GM23248 (cell line): ENCODE data around the gene NOS1AP. TPM values are rescaled to one million over a fixed set of nuclear protein-coding genes. Genes with fewer than 3 reads are reported as not detected.

Source experiments
- DNase-seq: peaks from one replicate; pipeline ENCODE4 v3.0.0-alpha.2; 2015
- H2AFZ ChIP-seq: fragments of 200-600 bp; sonication (generic); 2 replicates; pipeline ENCODE4 v1.6.1; 2016; ENCODE audit warnings: antibody characterized with exemption
- H3F3A ChIP-seq: fragments of 200-600 bp; sonication (generic); 2 replicates; pipeline ENCODE4 v1.6.1; 2016; ENCODE audit warnings: mild to moderate bottlenecking, antibody characterized with exemption, mixed run types; ENCODE audit not compliant: insufficient read depth
- H3K27ac ChIP-seq: fragments of 200-600 bp; sonication (generic); 2 replicates; pipeline ENCODE4 v1.5.1; 2016; ENCODE audit warnings: mild to moderate bottlenecking
- H3K27me3 ChIP-seq: fragments of 200-600 bp; sonication (generic); replicated peaks from 2 replicates; pipeline ENCODE4 v1.6.1; 2016; ENCODE audit warnings: mild to moderate bottlenecking; ENCODE audit not compliant: insufficient read depth
- H3K36me3 ChIP-seq: fragments of 200-600 bp; sonication (generic); 2 replicates; pipeline ENCODE4 v1.6.1; 2016; ENCODE audit warnings: low read depth, mild to moderate bottlenecking
- H3K4me1 ChIP-seq: fragments of 200-600 bp; sonication (generic); 2 replicates; pipeline ENCODE4 v1.6.1; 2016; ENCODE audit warnings: mild to moderate bottlenecking; ENCODE audit not compliant: insufficient read depth
- H3K4me2 ChIP-seq: fragments of 200-600 bp; sonication (generic); one replicate; pipeline ENCODE4 v1.6.1; 2016; ENCODE audit warnings: mild to moderate bottlenecking; ENCODE audit not compliant: unreplicated experiment
- H3K4me3 ChIP-seq: fragments of 200-600 bp; sonication (generic); 2 replicates; pipeline ENCODE4 v1.5.1; 2016; ENCODE audit warnings: mild to moderate bottlenecking
- H3K79me2 ChIP-seq: fragments of 200-600 bp; sonication (generic); 2 replicates; pipeline ENCODE4 v1.6.1; 2016; ENCODE audit warnings: mild to moderate bottlenecking; ENCODE audit not compliant: insufficient read depth
- H3K9ac ChIP-seq: fragments of 200-600 bp; sonication (generic); 2 replicates; pipeline ENCODE4 v1.6.1; 2016; ENCODE audit warnings: mild to moderate bottlenecking
- H3K9me2 ChIP-seq: fragments of 200-600 bp; sonication (generic); 2 replicates; pipeline ENCODE4 v1.6.1; 2016; ENCODE audit warnings: mixed run types, mild to moderate bottlenecking, moderate library complexity; ENCODE audit not compliant: insufficient read depth
- H3K9me3 ChIP-seq: fragments of 200-600 bp; sonication (generic); one replicate; pipeline ENCODE4 v1.6.1; 2017; ENCODE audit warnings: low read depth
- H4K20me1 ChIP-seq: fragments of 200-600 bp; sonication (generic); 2 replicates; pipeline ENCODE4 v1.6.0; 2016; ENCODE audit not compliant: insufficient read depth
- EZH2 ChIP-seq: fragments of 200-600 bp; sonication (generic); IDR thresholded peaks from 2 replicates; pipeline ENCODE4 v1.6.1; 2018; ENCODE audit warnings: antibody characterized with exemption, mild to moderate bottlenecking; ENCODE audit not compliant: insufficient read depth, poor library complexity, severe bottlenecking
- EZH2phosphoT487 ChIP-seq: fragments of 200-600 bp; sonication (generic); IDR thresholded peaks from 2 replicates; pipeline ENCODE4 v1.6.1; 2018; ENCODE audit warnings: antibody characterized with exemption, moderate library complexity, mild to moderate bottlenecking, low read depth; ENCODE audit not compliant: insufficient read depth
- WGBS, 2 experiments: methylation state at CpG; one replicate each; pipeline ENCODE4 v1.1.6; 2015 to 2017; ENCODE audit warnings: low lambda C conversion rate in 2 of 2, low coverage in 1 of 2; ENCODE audit errors: missing lambda C conversion rate in 2 of 2; 5-methylcytosine and 5-hydroxymethylcytosine counted together
- in situ Hi-C: fragments of 300-500 bp; cut with MboI; formaldehyde crosslinking; loops from 2 replicates; pipeline ENCODE4 v1.15.0; 2020
- polyA plus RNA-seq: library from polyadenylated mRNA; unstranded; fragments of >200 nt; fragmentation: Nextera tagmentation; extraction: Ambion mirVana; gene quantifications from 2 replicates; pipeline ENCODE4 v1.2.1, GENCODE V29; 2016
- total RNA-seq: library from RNA; depleted of rRNA; stranded (reverse); fragments of >200 nt; shearing (Covaris generic); gene quantifications from 2 replicates; pipeline ENCODE4 v1.2.3, GENCODE V29; 2014

The NOS1AP gene
- total and polyA plus RNA-seq, 2 experiments from 2014 or later: 0.18 TPM; not detected in 1

GRCh38 chr1:162142968-162143367 is 73.5 kb downstream of the NOS1AP start:
- Histone ChIP-seq H2AFZ (no peak overlapping the region), H3K9me3 (no peaks in the 10 kb centered on the region), H3K27ac (no peak overlapping the region), H3K79me2 (no peaks in the 10 kb centered on the region), H3K9me2 (no peaks in the 10 kb centered on the region), H3K36me3 (no peaks in the 10 kb centered on the region), H3K27me3 (no peaks in the 10 kb centered on the region), H3F3A (peaks cover 6% of the 10 kb centered on the region), H3K4me1 (peaks cover 12% of the 10 kb centered on the region), H4K20me1 (no peaks in the 10 kb centered on the region), H3K9ac (no peak overlapping the region), H3K4me2 (no peak overlapping the region), H3K4me3 (no peak overlapping the region)
- 91 to 96% methylated on average over 3 of the region's 3 CpGs for WGBS, 2 experiments
- no peak for TF ChIP-seq EZH2
- TF ChIP-seq EZH2phosphoT487: no peak
- in situ Hi-C loops: no loop called here
- no peak for DNase-seq

GRCh38 chr1:162144268-162144667 is 74.8 kb downstream of the NOS1AP start:
- Histone ChIP-seq H3K27me3 (no peaks in the 10 kb centered on the region), H3K27ac (no peak overlapping the region), H3K4me1 (peaks cover 12% of the 10 kb centered on the region), H3K79me2 (no peaks in the 10 kb centered on the region), H3K4me2 (no peak overlapping the region), H3F3A (peaks cover 6% of the 10 kb centered on the region), H3K9me3 (no peaks in the 10 kb centered on the region), H3K36me3 (no peaks in the 10 kb centered on the region), H3K4me3 (no peak overlapping the region), H2AFZ (no peak overlapping the region), H3K9ac (no peak overlapping the region), H4K20me1 (no peaks in the 10 kb centered on the region), H3K9me2 (no peaks in the 10 kb centered on the region)
- WGBS, 2 experiments: 61 to 62% methylated on average over 3 of the region's 3 CpGs
- in situ Hi-C loops: no loop called here
- no peak for DNase-seq
- TF ChIP-seq EZH2: no peak
- no peak for TF ChIP-seq EZH2phosphoT487

- Histone ChIP-seq H3K36me3 (no peaks in the 10 kb centered on the region), H3K79me2 (no peaks in the 10 kb centered on the region), H4K20me1 (no peaks in the 10 kb centered on the region), H3K4me1 (peaks cover 12% of the 10 kb centered on the region), H3K9me3 (no peaks in the 10 kb centered on the region), H2AFZ (no peak overlapping the region), H3K9ac (no peak overlapping the region), H3K9me2 (no peaks in the 10 kb centered on the region), H3K27me3 (no peaks in the 10 kb centered on the region), H3K4me2 (no peak overlapping the region), H3F3A (peaks cover 6% of the 10 kb centered on the region), H3K4me3 (no peak overlapping the region), H3K27ac (no peak overlapping the region)
- DNase-seq: no peak
- in situ Hi-C loops: no loop called here
- TF ChIP-seq EZH2 (no peak), EZH2phosphoT487 (no peak)
- 79 to 81% methylated on average over 6 of the region's 6 CpGs for WGBS, 2 experiments
Observed at GRCh38 chr1:162144853-162145252, 75.4 kb downstream of the NOS1AP start.

- H3K9ac ChIP-seq: no peak overlapping the region
- no peak overlapping the region for H3K27ac ChIP-seq
- H2AFZ ChIP-seq: no peak overlapping the region
- H3K9me2 ChIP-seq: no peaks in the 10 kb centered on the region
- H3K27me3 ChIP-seq: no peaks in the 10 kb centered on the region
- H3K36me3 ChIP-seq: no peaks in the 10 kb centered on the region
- no peak overlapping the region for H3K4me3 ChIP-seq
- TF ChIP-seq EZH2: no peak
- no peak for TF ChIP-seq EZH2phosphoT487
- in situ Hi-C loops: no loop called here
- no peaks in the 10 kb centered on the region for H3K9me3 ChIP-seq
- H4K20me1 ChIP-seq: no peaks in the 10 kb centered on the region
- H3F3A ChIP-seq: peaks cover 6% of the 10 kb centered on the region
- DNase-seq: no peak
- no peaks in the 10 kb centered on the region for H3K79me2 ChIP-seq
- H3K4me2 ChIP-seq: no peak overlapping the region
- H3K4me1 ChIP-seq: peaks cover 12% of the 10 kb centered on the region
- 80 to 87% methylated on average over 10 to 11 of the region's 11 CpGs for WGBS, 2 experiments
Observed at GRCh38 chr1:162145280-162145965, 75.9 kb downstream of the NOS1AP start.
